PC-3 (cell line): Measurements from ENCODE around the gene KHK. TPM values are rescaled to one million over a fixed set of nuclear protein-coding genes. Genes with fewer than 3 reads are reported as not detected.

Experiments
- ATAC-seq: fragments of 200-7000 bp; cut with Tn5 transposase; 2 replicates; pipeline ENCODE4 v1.9.1; 2020; ENCODE audit warnings: mild to moderate bottlenecking, moderate library complexity
- BruUV-seq: library from RNA; stranded (reverse); fragments of 400-500 nt; replicated peaks from 2 replicates; lab custom pipeline; 2021; lab: Mats Ljungman, UMichigan
- CTCF ChIA-PET: fragments of 300-600 bp; sonication (Branson Sonifier 250); formaldehyde crosslinking; loops from one replicate; lab custom pipeline; 2022; ENCODE audit warnings: antibody characterized with exemption; lab: Charles Lee
- POLR2A ChIA-PET: fragments of 300-600 bp; sonication (Branson Sonifier 250); formaldehyde crosslinking; loops from one replicate; lab custom pipeline; 2022; ENCODE audit warnings: antibody characterized with exemption; ENCODE audit not compliant: unreplicated experiment; lab: Charles Lee
- DNase-seq: peaks from one replicate; pipeline ENCODE4 v3.0.0-alpha.2; 2015
- H2AFZ ChIP-seq: fragments of 300-600 bp; sonication (generic); 2 replicates; pipeline ENCODE4 v1.6.0; 2016; ENCODE audit warnings: antibody characterized with exemption, low read length
- H3F3A ChIP-seq: fragments of 300-600 bp; sonication (generic); one replicate; pipeline ENCODE4 v1.6.0; 2017; ENCODE audit warnings: antibody characterized with exemption, low read length, control low read depth, mild to moderate bottlenecking; ENCODE audit not compliant: unreplicated experiment
- H3K27ac ChIP-seq: fragments of 300-600 bp; sonication (generic); 2 replicates; pipeline ENCODE4 v1.5.1; 2016; ENCODE audit warnings: mild to moderate bottlenecking, low read length
- H3K27me3 ChIP-seq: fragments of 300-600 bp; sonication (generic); 2 replicates; pipeline ENCODE4 v1.6.1; 2016; ENCODE audit warnings: low read length, mixed read lengths
- H3K36me3 ChIP-seq: fragments of 300-600 bp; sonication (generic); 2 replicates; pipeline ENCODE4 v1.6.1; 2016; ENCODE audit warnings: low read depth, mixed run types, low read length, mixed read lengths
- H3K4me1 ChIP-seq: fragments of 300-600 bp; sonication (generic); 2 replicates; pipeline ENCODE4 v1.5.1; 2016; ENCODE audit warnings: low read length; ENCODE audit not compliant: insufficient read depth
- H3K4me2 ChIP-seq: fragments of 300-600 bp; sonication (generic); 2 replicates; pipeline ENCODE4 v1.6.0; 2016; ENCODE audit warnings: low read length
- H3K4me3 ChIP-seq: fragments of 300-600 bp; sonication (generic); 2 replicates; pipeline ENCODE4 v1.5.1; 2016; ENCODE audit warnings: mild to moderate bottlenecking, low read length, mixed read lengths
- H3K79me2 ChIP-seq: fragments of 300-600 bp; sonication (generic); 2 replicates; pipeline ENCODE4 v1.6.1; 2017; ENCODE audit warnings: low read length, mixed read lengths
- H3K9ac ChIP-seq: fragments of 300-600 bp; sonication (generic); 2 replicates; pipeline ENCODE4 v1.6.0; 2016; ENCODE audit warnings: mild to moderate bottlenecking, low read length
- H3K9me2 ChIP-seq: fragments of 300-600 bp; sonication (generic); replicated peaks from 2 replicates; pipeline ENCODE4 v1.6.1; 2016; ENCODE audit warnings: mixed run types, low read length, mixed read lengths
- H3K9me3 ChIP-seq: fragments of 300-600 bp; sonication (generic); 2 replicates; pipeline ENCODE4 v1.6.1; 2016; ENCODE audit warnings: low read length, mixed read lengths
- H4K20me1 ChIP-seq: fragments of 300-600 bp; sonication (generic); 2 replicates; pipeline ENCODE4 v1.6.1; 2016; ENCODE audit warnings: low read length, mixed read lengths
- EZH2 ChIP-seq: fragments of 300-600 bp; sonication (generic); IDR thresholded peaks from one replicate; pipeline ENCODE4 v1.6.1; 2017; ENCODE audit warnings: antibody characterized with exemption, mild to moderate bottlenecking, low read length; ENCODE audit not compliant: unreplicated experiment
- EZH2phosphoT487 ChIP-seq: fragments of 300-600 bp; sonication (generic); IDR thresholded peaks from 2 replicates; pipeline ENCODE4 v1.6.1; 2018; ENCODE audit warnings: mild to moderate bottlenecking, antibody characterized with exemption, low read length, borderline replicate concordance
- intact Hi-C: fragments of 100-400 bp; cut with micrococcal nuclease; formaldehyde crosslinking; loops from 2 replicates; pipeline ENCODE4 v1.9.0; 2023
- total RNA-seq: library from RNA; depleted of rRNA; stranded (reverse); fragments of >200 nt; gene quantifications from 2 replicates; pipeline ENCODE4 v1.2.3, GENCODE V29; 2014
- TF ChIP-seq, protein P1 (sequence below): fragments of 300-600 bp; sonication (generic); conservative IDR thresholded peaks from 2 replicates; pipeline ENCODE4 v1.5.1; 2017; ENCODE audit warnings: antibody characterized with exemption, low read depth, mild to moderate bottlenecking, low read length

Gene KHK
- total RNA-seq, 1 experiment from 2014 or later, result 11.0 TPM

- no peaks in the 10 kb centered on the region for H3K79me2 ChIP-seq
- no peaks in the 10 kb centered on the region for H4K20me1 ChIP-seq
- no peaks in the 10 kb centered on the region for H3F3A ChIP-seq
- H3K9ac ChIP-seq, result no peak overlapping the region
- CTCF ChIA-PET, result interaction anchor here (1.2 kb wide), 1 partner anchor 204 kb away, joined by 4 read pairs; no protein-coding TSS in a partner anchor
- H3K4me1 ChIP-seq, result no peaks in the 10 kb centered on the region
- no peaks in the 10 kb centered on the region for H3K36me3 ChIP-seq
- no peak overlapping the region for H3K27ac ChIP-seq
- POLR2A ChIA-PET, result interaction anchor here (0.6 kb wide), 1 partner anchor 198 kb away, joined by 6 read pairs; no protein-coding TSS in a partner anchor
- H3K9me2 ChIP-seq, result no peaks in the 10 kb centered on the region
- ATAC-seq, result no peak
- TF ChIP-seq EZH2phosphoT487, result no peak
- TF ChIP-seq, protein P1, sequence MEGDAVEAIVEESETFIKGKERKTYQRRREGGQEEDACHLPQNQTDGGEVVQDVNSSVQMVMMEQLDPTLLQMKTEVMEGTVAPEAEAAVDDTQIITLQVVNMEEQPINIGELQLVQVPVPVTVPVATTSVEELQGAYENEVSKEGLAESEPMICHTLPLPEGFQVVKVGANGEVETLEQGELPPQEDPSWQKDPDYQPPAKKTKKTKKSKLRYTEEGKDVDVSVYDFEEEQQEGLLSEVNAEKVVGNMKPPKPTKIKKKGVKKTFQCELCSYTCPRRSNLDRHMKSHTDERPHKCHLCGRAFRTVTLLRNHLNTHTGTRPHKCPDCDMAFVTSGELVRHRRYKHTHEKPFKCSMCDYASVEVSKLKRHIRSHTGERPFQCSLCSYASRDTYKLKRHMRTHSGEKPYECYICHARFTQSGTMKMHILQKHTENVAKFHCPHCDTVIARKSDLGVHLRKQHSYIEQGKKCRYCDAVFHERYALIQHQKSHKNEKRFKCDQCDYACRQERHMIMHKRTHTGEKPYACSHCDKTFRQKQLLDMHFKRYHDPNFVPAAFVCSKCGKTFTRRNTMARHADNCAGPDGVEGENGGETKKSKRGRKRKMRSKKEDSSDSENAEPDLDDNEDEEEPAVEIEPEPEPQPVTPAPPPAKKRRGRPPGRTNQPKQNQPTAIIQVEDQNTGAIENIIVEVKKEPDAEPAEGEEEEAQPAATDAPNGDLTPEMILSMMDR, result no peak
- no peak for TF ChIP-seq EZH2
- no peak overlapping the region for H2AFZ ChIP-seq
- H3K27me3 ChIP-seq, result no peaks in the 10 kb centered on the region
- no peaks in the 10 kb centered on the region for H3K9me3 ChIP-seq
- BruUV-seq, result no TSS peak
- no peak for DNase-seq
- H3K4me3 ChIP-seq, result no peak overlapping the region
- H3K4me2 ChIP-seq, result no peak overlapping the region
- intact Hi-C loops, result no loop called here
Measured at GRCh38 chr2:27099334-27099955, 12.9 kb downstream of the KHK start.

- Histone ChIP-seq H3K79me2 (no peaks in the 10 kb centered on the region), H3K4me1 (no peaks in the 10 kb centered on the region), H2AFZ (no peak overlapping the region), H3K36me3 (no peaks in the 10 kb centered on the region), H3K27ac (no peak overlapping the region), H3K9me3 (no peaks in the 10 kb centered on the region), H3K9ac (no peak overlapping the region), H3K27me3 (no peaks in the 10 kb centered on the region), H3K4me2 (no peak overlapping the region), H3K9me2 (no peaks in the 10 kb centered on the region), H4K20me1 (no peaks in the 10 kb centered on the region), H3K4me3 (no peak overlapping the region), H3F3A (no peaks in the 10 kb centered on the region)
- no peak for DNase-seq
- ATAC-seq, result no peak
- ChIA-PET CTCF (no interaction called here), POLR2A (no interaction called here)
- BruUV-seq, result no TSS peak
- TF ChIP-seq EZH2, result no peak
- intact Hi-C loops, result no loop called here
Measured at GRCh38 chr2:27100036-27100435, 13.5 kb downstream of the KHK start.

GRCh38 chr2:27102329-27102728 is 15.8 kb downstream of the KHK start:
- TF ChIP-seq, protein P1, result no peak
- no peak for TF ChIP-seq EZH2phosphoT487
- TF ChIP-seq EZH2, result no peak
- ATAC-seq, result no peak
- no peak overlapping the region for H3K27ac ChIP-seq
- CTCF ChIA-PET, result no interaction called here
- H4K20me1 ChIP-seq, result no peaks in the 10 kb centered on the region
- no peaks in the 10 kb centered on the region for H3K4me1 ChIP-seq
- H3K4me3 ChIP-seq, result no peak overlapping the region
- intact Hi-C loops, result no loop called here
- no peaks in the 10 kb centered on the region for H3K9me3 ChIP-seq
- H2AFZ ChIP-seq, result no peak overlapping the region
- no peaks in the 10 kb centered on the region for H3K9me2 ChIP-seq
- DNase-seq, result no peak
- no peaks in the 10 kb centered on the region for H3F3A ChIP-seq
- no peaks in the 10 kb centered on the region for H3K27me3 ChIP-seq
- H3K4me2 ChIP-seq, result no peak overlapping the region
- no peaks in the 10 kb centered on the region for H3K36me3 ChIP-seq
- POLR2A ChIA-PET, result no interaction called here
- no TSS peak for BruUV-seq
- H3K79me2 ChIP-seq, result no peaks in the 10 kb centered on the region
- no peak overlapping the region for H3K9ac ChIP-seq
